HG02943 (cell line): ENCODE results near the gene C5.
"Not testable (repeated sequence)": the region's sequence is repeated elsewhere in the genome, so short reads cannot be mapped to it uniquely, and the experiment has no call there.

Source experiments
- ATAC-seq: cut with Tn5 transposase; IDR thresholded peaks from one replicate; pipeline ENCODE4 v1.9.1; 2021; ENCODE audit warnings: mild to moderate bottlenecking, low read depth, moderate library complexity; ENCODE audit not compliant: unreplicated experiment

C5 gene

DNA sequence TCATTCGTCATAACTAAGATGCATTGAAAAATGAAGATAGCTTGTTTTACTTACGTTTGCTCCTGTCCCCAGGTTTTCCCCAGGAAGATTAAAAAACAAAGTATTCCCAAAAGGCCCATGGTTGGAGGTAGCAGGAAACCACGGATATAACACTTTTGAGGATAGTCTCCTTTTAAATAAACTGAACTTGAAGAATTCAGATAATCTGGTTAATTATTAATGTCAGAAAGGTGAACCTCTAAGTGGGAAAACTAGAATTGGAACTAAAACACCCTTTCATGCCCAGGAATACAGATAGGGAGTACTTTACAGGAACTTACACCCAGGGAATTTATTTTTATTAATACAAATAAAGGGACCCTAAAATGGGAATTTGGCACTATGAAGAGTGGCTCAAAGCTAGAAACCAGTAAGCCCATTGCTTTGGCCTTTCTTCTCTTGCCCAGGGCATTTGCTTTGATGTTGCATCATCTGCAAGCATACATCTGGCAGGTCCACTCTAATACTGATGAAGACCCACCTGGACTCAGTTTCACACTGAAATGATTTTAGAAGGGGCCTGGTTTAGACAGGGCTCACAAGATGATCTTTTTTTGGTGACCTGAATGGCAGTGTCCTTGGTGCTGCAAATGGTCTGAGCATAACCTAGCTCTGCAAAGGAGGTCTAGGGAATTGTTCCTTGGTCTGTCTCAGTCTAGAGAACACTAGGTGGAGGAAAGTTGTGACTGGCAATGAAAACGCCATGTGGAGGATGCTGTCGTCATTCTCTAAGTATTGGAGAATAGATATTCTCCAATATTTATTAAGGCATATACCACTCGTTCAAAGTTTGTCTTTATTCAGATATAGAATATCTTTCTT lies at the start of gene C5:
C5 (minus strand) TSS at position 148 of the 861 bp plus-strand sequence; CDS start at position 119, 29 bp downstream.
- ATAC-seq = no peak

DNA sequence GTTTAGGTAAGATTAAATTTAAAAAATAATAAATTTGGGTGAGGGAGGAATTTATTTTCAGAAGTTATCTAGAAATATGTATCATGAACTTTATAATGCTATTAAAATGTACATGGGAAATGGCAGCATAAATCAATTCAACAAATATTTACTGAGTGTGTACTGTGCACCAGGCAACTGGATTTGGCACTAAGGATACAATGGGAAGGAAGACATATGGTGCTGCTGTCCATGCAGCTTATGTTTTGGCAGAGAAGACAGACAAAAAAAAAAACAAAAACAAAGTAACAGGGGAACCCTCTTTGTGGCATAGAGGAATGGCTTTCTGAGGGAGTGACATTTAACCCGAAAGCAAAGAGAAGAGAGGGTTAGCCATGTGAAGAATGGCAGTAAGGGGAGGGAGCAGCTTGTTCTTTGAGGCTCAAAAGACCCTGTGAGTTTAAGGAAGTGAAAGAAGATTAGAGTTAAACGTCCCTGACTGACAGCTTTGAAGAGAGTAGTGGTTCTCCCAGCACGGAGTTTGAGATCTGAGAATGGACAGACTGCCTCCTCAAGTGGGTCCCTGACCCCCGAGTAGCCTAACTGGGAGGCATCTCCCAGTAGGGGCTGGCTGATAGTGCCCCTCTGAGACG lies 48.6 kb upstream of the C5 start:
- no peak for ATAC-seq

DNA sequence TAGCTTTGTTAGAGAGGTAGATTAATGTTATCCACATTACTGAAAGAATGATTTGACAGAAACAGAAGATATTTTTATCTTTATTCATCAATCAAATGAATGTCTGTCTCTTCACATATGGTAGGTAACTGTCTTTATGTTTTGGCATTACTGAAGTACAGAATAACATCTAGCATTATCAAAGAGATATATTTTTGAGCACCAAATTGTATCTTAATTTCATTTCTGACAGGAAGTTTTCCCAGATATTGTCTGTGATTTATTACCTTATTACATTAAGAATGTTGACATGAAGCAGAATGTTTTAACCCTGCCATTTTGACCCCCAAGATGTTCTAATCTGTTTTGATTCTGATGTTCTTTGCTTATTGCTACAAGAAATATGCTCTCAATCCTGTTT lies 45.0 kb upstream of the C5 start:
- no peak for ATAC-seq

DNA sequence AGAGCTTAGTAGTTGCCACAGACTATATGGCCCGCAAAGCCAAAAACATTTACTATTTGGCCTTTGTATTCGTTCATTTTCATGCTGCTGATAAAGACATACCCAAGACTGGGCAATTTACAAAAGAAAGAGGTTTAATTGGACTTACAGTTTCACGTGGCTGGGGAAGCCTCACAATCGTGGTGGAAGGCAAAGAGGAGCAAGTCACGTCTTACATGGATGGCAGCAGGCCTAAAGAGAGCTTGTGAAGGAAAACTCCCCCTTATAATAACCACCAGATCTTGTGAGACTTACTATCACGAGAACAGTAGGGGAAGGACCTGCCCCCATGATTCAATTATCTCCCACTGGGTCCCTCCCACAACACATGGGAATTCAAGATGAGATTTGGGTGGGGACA lies 40.7 kb upstream of the C5 start:
- ATAC-seq = not testable (repeated sequence)

DNA sequence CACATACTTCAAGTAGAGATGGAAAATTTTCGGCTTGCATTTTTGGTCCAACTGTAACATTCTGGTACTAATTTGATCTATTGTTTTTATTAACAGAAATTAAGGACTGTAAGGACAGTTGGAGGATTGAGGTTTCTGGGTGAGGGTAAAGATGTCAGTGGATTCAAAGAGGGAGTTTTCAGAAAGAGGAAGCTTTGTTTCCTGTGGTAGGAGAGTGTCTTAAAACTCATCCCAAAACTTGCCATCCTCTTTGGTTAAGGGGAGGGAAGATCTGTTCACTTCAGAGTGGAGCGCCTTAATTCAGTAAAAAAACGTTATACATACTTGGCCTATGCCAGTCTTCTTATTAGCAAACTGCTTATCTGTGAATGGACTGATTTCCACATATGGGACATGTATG lies 38.5 kb upstream of the C5 start:
- no peak for ATAC-seq

DNA sequence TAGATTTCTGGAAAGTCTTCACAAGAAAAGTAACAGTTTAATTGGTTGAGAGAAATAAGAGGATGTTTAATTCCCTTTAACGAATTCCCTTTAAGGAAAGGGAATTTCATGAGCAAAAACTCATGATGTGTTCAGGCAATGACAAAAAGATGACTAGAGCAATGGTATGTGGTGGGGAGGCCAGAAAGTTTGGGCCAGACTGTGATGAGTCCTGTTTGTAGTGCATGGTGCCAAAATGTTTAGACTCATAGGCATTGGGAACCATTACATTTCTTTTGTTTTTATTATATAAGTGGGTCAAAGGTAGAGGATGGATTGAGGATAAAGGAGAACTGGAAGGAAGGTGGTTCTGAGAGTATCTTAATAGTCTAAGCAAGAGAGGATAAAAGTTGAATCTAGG lies 35.6 kb upstream of the C5 start:
- no peak for ATAC-seq

DNA sequence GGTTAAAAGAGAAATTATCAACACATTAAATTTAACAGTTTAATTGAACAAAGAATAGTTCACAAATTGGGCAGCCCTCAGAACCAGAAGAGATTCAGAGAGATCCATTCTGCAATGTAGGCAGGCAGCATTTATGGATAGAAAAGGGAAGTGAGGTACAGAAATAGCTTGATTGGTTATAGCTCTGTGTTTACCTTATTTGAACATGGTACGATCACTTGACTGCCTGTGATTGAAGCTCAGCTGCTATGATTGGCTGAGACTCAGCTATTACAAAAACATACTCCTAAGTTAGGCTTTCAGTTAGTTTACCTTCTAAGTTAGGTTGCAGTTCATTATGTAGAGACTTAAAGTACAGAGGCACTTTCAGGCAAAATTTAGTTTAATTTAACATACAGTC lies 32.0 kb upstream of the C5 start:
- no peak for ATAC-seq

DNA sequence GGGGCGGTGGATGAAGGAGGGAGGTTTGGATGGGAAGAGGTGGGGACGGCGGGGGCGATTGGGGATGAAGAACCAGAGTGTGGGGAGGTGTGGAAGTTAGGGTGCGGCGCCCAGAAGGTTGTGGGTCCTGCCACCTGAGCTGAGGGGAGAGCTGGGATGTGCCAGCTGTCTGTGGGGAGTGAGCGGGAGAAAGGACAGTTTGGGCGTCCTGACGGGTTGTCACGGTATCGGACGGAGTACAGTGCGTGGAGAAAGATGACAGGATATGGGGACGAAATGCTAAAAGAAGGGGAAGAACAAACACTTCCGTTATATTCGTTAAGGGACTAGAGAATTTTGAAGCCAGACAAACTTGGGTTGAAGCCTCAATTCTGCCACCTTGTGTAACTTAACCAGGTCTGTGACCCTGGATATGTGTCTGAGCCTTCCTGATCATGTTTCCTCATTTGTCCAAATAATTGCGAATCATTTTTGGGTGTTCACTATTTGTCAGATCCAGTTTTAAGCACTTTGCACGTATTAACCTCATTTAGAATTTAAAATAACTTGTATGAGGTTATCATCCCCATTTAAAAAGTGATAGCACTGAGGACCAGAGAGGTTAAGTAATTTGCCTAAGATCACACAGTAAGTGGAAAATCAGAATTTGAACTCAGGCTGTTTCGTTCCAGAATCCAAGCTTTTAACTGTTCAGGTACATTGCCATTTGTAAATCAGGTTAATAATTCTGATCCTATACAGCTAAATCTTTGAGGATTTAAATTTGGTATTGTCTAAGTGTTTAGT lies 25.4 kb upstream of the C5 start:
- peak; percentile 7 for ATAC-seq

DNA sequence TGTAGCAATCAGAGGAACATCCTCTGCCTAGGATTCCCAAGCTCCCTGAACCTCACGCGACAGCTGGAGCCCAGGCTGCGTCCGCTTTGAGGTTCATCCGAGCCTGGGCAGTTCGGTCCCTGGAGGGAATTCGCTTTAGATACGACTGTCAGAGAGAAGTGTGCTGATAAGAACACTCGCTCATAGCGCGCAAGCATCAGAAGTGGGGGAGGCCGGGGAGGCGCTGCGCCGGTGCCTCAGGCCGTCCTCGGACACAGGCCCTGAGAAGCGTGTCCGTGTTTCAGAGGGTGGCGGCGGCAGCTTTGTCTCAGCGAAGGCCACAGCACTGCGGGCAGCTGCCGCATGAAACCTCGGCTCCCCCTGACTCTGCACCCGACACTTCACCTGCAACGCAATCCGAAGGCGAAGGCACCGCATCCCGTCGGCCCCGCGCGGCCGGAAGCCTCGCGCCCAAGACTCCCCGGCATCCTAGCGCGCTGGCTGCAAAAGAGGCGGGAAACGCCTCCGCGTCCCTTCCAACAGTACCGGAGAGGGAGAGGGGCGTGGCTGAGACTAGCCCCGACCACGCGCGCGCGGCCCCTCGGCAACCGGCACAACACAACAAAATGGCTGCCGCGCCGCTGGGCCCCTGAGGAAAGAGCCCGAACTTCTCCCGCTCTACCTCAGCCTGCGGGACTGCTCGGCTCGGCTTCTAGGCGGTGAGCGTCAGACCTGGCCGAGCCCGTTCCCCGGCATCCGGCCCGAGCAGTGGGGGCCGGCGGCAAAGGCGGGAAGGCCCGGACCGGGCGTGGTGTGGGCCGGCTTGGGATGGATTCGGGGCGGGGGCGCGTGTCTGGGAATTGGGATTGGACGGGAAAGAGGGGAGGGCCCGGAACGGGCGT lies 24.5 kb upstream of the C5 start, which contains the start of gene CNTRL:
CNTRL (plus strand) TSS at position 586 of the 881 bp plus-strand sequence. CDS start 13,372 bp downstream, outside the sequence.
- ATAC-seq = peak; percentile 51

DNA sequence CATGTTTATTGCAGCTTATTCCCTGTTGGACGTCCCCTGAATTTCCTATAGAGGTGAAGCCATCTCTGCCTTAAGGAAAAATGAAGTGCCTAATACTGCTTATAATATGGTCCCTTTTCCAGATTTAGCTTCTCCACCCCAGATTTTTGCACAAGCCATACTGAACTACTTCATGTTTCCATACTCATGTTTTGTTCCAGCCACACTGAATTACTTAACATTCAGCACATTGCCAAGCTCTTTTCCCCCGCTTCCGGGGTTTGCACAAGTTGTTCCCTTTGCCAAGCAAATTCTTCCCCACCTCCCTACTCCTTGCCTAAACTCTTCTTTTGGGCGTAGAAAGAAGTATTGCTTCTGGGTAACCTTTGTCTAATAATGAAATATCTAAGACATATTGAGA lies 23.0 kb upstream of the C5 start:
- ATAC-seq = no peak

DNA sequence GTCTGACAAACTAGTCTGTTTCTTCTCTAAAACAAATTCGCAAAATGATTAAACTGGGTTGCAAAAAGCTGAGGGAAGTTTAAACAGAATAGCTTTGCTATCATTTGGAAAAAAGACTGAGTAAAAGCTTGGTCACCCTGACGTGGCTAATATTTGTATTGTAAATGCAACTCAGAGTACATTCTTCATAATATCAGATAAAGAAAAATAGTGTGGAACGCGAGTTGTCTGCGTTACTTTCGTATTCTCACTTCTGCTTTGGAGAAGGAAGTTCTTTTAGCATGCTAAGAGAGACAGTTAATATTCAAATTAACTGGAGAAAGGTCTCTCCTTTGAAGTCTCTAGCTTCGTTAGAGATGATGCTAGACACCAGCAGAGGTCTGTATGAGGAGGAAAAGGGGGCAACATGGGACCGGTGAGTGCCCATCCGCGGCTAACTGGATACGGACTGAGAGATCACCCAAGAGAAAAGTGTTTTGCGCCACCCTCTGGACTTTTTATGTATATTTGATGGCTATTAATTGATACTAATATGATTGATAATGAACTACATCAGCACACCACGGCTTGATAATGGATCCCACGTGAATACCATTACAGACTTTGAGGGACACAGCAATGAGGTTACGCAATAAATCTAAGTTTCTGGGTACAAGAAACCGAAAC lies 21.8 kb upstream of the C5 start:
- ATAC-seq = no peak

DNA sequence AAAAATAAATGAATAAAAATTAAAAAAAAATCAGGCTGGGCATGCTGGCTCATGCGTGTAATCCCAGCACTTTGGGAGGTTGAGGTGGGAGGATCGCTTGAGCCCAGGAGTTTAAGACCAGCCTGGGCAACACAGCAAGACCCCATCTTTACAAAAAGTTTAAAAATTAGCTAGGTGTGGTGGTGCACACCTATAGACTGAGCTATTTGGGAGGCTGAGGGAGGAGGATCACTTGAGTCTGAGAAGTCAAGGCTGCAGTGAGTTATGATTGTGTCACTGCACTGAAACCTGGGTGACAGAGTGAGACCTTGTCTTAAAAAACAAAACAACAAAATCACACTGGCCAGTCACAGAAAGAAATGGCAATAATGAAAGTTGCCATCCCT lies 21.3 kb upstream of the C5 start:
- ATAC-seq = no peak

DNA sequence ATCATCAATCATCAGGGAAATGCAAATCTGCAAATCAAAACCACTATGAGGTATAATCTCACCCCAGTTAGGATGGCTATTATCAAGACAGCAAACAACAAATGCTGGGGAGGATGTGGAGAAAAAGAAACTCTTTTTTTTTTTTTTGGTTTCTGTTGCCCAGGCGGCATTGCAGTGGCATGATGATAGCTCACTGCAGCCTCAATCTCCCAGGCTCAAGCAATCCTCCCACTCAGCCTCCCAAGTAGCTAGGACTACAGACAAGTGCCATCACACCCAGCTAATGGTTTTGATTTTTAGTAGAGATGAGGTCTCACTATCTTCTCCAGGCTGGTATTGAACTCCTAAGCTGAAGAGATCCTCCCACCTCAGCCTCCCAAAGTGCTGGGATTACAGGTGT lies 19.3 kb upstream of the C5 start:
- ATAC-seq = no peak

DNA sequence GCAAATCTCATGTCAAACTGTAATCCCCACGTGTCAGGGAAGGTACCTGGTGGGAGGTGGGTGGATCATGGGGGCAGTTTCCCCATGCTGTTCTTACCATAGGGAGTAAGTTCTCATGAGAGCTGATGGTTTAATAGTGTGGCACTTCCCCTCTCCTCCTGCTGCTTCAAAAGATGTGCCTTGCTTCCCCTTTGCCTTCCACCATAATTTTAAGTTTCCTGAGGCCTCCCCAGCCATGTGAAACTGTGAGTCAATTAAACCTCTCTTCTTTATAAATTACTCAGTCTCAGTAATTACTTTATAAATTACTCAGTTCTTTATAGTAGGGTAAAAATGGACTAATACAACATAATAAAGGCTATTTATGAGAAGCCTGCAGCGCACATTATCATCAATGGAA lies 17.6 kb upstream of the C5 start:
- no peak for ATAC-seq

DNA sequence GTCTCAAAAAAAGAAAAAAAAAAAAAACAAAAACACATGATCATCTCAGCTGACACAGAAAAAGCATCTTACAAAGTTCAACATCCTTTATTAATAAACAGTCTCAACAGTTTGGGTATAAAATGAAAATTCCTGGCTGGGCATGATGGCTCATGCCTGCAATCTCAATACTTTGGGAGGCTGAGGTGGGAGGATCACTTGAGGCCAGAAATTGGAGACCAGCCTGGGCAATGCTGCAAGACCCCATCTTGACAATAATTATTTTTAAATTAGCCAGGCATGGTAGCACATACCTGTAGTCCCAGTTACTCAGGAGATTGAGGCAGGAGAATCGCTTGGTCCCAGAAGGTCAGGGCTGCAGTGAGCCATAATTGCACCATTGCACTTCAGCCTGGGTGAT lies 16.8 kb upstream of the C5 start:
- ATAC-seq = no peak

DNA sequence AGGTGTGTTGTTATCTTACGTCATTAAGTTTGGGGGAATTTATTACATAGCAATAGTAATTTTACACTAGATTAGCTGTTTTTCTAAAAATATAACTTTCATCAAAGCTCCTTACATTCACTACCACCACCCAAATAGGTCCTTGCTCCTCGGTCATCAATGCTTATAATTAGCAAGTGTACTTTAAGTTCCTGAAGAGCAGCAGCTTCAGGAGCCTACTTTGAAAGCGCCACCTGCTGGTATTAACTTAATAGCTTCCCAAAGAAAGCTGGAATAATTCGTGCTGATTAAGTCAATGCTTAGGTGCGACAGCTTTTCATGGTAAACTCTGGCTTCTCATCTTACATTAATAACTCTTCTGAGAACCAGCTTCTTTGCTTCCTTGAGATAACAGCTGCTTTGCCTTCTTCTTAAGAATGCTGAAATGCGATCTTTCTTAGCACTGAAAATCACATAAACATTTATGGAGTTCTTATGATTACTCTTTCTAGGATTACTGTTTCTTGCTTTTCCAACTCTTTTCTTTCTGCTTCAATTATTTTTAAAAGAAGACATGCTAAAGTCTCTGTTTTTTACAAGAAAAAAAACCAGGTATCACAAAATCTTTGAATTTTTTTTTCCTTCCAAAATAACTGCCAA lies 10.0 kb upstream of the C5 start:
- no peak for ATAC-seq

DNA sequence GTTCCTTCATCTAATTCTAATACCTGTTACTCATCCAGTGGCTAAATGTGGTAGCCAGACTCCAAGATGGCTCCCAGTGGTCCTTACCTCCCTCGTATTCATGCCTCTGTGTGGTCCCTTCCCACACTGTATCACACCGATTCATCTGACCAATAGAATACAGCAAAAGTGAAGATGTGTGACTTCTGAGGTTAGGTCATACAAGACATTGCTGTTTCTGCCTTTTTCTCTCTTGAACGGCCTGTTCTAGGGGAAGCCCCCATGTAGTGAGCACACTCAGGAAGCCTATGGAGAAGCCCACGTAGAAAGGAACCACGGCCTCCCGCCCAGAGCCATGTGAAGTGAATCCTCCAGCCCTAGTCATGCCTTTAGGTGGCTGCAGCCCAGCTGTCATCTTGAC lies 9.4 kb upstream of the C5 start:
- no peak for ATAC-seq

DNA sequence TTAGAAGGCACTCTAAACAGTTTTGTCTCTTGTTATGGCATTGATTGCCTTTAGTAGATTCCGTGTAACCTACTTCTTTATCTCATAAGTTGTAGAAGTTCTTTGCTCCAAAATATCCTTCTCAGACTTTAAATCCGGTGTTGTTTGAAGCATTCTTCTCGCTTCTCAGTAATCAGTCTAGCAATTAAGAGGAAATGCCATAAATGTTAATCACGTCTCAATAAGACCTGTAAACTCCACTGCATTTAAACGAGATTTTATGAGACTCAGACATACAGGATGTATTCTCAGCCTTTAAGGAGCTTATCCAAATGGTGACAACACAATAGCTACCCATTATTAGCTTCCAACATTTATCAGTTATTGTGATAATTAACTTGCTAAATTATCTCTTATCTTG lies 7.7 kb upstream of the C5 start:
- no peak for ATAC-seq

DNA sequence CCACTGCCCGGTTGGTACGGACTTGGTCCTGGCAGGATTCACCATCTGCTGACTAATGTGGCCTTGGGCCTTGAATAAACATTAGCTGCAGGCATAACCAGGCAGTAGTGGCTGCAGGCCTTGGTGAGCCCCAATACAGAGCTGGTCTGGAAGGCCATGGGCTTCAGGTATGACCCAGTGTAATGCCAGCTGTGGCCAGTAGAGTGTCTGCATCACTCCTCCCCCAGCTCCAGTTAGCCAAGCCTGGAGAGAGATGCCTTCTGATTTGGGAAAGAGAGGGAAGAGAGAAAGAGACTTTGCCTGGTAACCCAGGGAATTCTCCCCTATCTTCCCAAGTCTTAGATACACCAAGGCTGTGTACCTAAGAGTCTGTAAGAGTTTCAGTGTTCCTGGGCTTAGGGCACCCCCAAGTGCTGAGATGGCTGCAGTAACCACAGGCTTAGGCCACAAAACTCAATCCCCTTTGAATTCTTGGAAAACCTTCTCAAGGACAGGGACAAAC lies 5.6 kb upstream of the C5 start:
- ATAC-seq = no peak
